ENCODE results near the gene ZFP64. TPM values are rescaled to one million over a fixed set of nuclear protein-coding genes. Genes with fewer than 3 reads are reported as not detected.

Gene ZFP64
- total and polyA plus RNA-seq, 2 donors from 2014 or later, result 7.1 to 14.6 TPM

DNA sequence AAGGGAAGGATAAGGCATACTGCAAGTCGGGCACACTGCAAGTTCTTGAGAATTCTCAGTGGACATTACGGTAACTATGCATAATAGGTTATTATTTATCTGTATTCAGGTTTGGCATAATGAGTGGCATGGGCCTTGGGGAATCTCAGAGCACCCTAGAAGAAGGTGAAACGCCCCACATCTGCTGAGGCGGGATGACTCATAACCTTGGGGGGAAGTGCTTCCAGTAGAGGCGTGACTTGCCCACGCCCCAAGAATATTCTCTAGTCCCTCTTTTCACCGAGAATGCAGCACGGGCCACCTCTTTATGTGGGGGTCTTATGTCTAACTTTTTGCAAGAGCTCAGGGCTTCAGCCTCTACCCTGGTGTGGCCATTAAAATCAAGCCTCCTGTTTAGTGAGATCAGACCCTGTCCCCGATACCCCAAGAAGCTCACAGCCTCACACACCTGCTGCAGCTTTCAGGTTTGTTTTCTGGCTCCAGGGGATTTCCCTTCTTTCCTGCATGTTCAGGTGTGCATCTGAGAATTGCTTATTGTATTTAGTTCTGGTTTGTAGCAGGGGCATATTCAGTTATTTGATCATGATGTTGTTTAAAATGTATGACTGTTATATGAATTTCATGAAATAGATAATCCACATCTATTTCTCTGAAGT is 19.1 kb downstream of the ZFP64 start:
- H3K36me3 ChIP-seq (ENCODE audit: control insufficient read depth in 2 of 3, insufficient read depth in 3 of 3, low read length in 3 of 3), result peaks cover 0 to 3% (median 2%) of the 10 kb centered on the region in 3 donors
- intact Hi-C loops (cut with DNase I), result no loop called here
- DNase-seq (no peak), FAIRE-seq (no peak)
- no peaks in the 10 kb centered on the region for H3K4me1 ChIP-seq (ENCODE audit: control insufficient read depth in 2 of 3, insufficient read depth in 2 of 3, low read depth in 1 of 3, low read length in 3 of 3)
- no peak overlapping the region for H3K9ac ChIP-seq (ENCODE audit: low read length in 3 of 3)
- H3K27me3 ChIP-seq (ENCODE audit: control insufficient read depth, insufficient read depth, low read length), result no peaks in the 10 kb centered on the region
- TF ChIP-seq, protein P1, sequence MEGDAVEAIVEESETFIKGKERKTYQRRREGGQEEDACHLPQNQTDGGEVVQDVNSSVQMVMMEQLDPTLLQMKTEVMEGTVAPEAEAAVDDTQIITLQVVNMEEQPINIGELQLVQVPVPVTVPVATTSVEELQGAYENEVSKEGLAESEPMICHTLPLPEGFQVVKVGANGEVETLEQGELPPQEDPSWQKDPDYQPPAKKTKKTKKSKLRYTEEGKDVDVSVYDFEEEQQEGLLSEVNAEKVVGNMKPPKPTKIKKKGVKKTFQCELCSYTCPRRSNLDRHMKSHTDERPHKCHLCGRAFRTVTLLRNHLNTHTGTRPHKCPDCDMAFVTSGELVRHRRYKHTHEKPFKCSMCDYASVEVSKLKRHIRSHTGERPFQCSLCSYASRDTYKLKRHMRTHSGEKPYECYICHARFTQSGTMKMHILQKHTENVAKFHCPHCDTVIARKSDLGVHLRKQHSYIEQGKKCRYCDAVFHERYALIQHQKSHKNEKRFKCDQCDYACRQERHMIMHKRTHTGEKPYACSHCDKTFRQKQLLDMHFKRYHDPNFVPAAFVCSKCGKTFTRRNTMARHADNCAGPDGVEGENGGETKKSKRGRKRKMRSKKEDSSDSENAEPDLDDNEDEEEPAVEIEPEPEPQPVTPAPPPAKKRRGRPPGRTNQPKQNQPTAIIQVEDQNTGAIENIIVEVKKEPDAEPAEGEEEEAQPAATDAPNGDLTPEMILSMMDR (IDR thresholded peaks at IDR 0.05; ENCODE audit: borderline replicate concordance, extremely low read depth, insufficient read depth), result no peak
- H3K27ac ChIP-seq (ENCODE audit: low read depth in 2 of 2, low read length in 2 of 2), result no peak overlapping the region
- no peaks in the 10 kb centered on the region for H3K9me3 ChIP-seq (ENCODE audit: control insufficient read depth in 2 of 3, insufficient read depth in 1 of 3, low read length in 3 of 3)
- H3K4me3 ChIP-seq (ENCODE audit: low read length in 3 of 3), result no peak overlapping the region

DNA sequence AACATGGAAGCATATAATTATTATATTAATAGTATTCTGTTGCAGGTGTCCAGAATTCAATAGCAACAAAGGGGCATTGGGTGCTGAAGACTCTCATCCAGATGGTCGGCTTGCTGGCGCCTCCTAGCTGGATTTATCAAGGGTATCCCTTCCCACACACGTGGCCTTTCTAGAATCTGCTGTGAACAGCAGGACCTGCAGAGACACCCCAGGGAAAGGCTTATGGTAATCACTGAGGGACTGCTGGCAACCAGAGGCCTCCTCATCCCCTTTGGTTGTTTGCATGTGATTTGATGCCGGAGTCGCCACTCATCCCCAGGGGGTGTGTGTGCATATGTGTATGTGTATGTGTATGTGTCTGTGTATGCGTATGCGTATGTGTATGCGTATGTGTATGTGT is 20.6 kb downstream of the ZFP64 start:
- Histone ChIP-seq H3K27ac (ENCODE audit: low read depth in 2 of 2, low read length in 2 of 2) (no peak overlapping the region), H3K9ac (ENCODE audit: low read length in 3 of 3) (no peak overlapping the region), H3K4me1 (ENCODE audit: control insufficient read depth in 2 of 3, insufficient read depth in 2 of 3, low read depth in 1 of 3, low read length in 3 of 3) (no peaks in the 10 kb centered on the region), H3K9me3 (ENCODE audit: control insufficient read depth in 2 of 3, insufficient read depth in 1 of 3, low read length in 3 of 3) (no peaks in the 10 kb centered on the region), H3K27me3 (ENCODE audit: control insufficient read depth, insufficient read depth, low read length) (no peaks in the 10 kb centered on the region), H3K4me3 (ENCODE audit: low read length in 3 of 3) (no peak overlapping the region), H3K36me3 (ENCODE audit: control insufficient read depth in 2 of 3, insufficient read depth in 3 of 3, low read length in 3 of 3) (peaks cover 0 to 3% (median 2%) of the 10 kb centered on the region in 3 donors)
- DNase-seq, result no peak
- intact Hi-C loops (cut with DNase I), result no loop called here
- TF ChIP-seq, protein P1 (IDR thresholded peaks at IDR 0.05; ENCODE audit: borderline replicate concordance, extremely low read depth, insufficient read depth), result no peak
- no peak for FAIRE-seq

DNA sequence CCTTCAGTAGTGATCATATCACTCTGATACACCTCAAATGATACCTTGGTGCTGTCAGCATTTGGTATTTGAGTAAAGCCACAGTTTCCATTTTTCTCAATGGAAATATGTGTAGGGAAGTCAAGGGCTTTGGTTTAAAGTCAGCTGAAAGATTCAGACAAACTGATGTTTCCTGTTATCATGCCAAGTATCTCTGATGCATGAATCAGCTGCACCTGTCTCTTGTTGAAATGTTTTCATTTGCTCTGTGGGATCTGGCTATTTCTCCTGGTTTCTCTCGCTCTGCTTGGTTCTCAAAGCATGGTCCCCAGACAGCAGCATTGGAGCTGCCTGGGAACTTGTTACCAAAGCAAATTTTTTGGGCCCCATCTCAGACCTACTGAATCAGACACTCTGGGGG is 23.5 kb downstream of the ZFP64 start:
- H3K27ac ChIP-seq (ENCODE audit: low read depth in 2 of 2, low read length in 2 of 2), result no peak overlapping the region
- TF ChIP-seq, protein P1 (IDR thresholded peaks at IDR 0.05; ENCODE audit: borderline replicate concordance, extremely low read depth, insufficient read depth), result no peak
- no peaks in the 10 kb centered on the region for H3K27me3 ChIP-seq (ENCODE audit: control insufficient read depth, insufficient read depth, low read length)
- H3K4me1 ChIP-seq (ENCODE audit: control insufficient read depth in 2 of 3, insufficient read depth in 2 of 3, low read depth in 1 of 3, low read length in 3 of 3), result no peaks in the 10 kb centered on the region
- no peak overlapping the region for H3K9ac ChIP-seq (ENCODE audit: low read length in 3 of 3)
- no peak overlapping the region for H3K4me3 ChIP-seq (ENCODE audit: low read length in 3 of 3)
- intact Hi-C loops (cut with DNase I), result no loop called here
- DNase-seq, result no peak
- peaks cover 4 to 17% (median 6%) of the 10 kb centered on the region in 3 donors for H3K36me3 ChIP-seq (ENCODE audit: control insufficient read depth in 2 of 3, insufficient read depth in 3 of 3, low read length in 3 of 3)
- H3K9me3 ChIP-seq (ENCODE audit: control insufficient read depth in 2 of 3, insufficient read depth in 1 of 3, low read length in 3 of 3), result peaks cover 0 to 4% (median 0%) of the 10 kb centered on the region in 3 donors
- FAIRE-seq, result no peak

Measured in kidney (tissue), 14 donors.